CD4-positive, alpha-beta memory T cell (primary cell): ENCODE measurements around the gene SLC17A7. TPM values are rescaled to one million over a fixed set of nuclear protein-coding genes. Genes with fewer than 3 reads are reported as not detected.
A peak's percentile ranks its signal among the peaks of the same experiment; 100 is the strongest.
"Not testable (repeated sequence)": the region's sequence is repeated elsewhere in the genome, so short reads cannot be mapped to it uniquely, and the experiment has no call there.

Source experiments
- CTCF ChIA-PET: fragments of 350-600 bp; sonication (Branson Sonifier 250); formaldehyde crosslinking; loops from one replicate; lab custom pipeline; 2021; ENCODE audit warnings: inconsistent platforms; ENCODE audit not compliant: partially characterized antibody; lab: Charles Lee
- POLR2A ChIA-PET: fragments of 350-600 bp; sonication (Branson Sonifier 250); formaldehyde crosslinking; loops from one replicate; lab custom pipeline; 2021; ENCODE audit not compliant: partially characterized antibody; lab: Charles Lee
- DNase-seq, 5 donors: peaks; one replicate each; pipeline versions ENCODE4 v3.0.0 to v3.0.0-alpha.2; 2020 to 2022; ENCODE audit warnings: mixed read lengths in 1 of 5
- H3K27ac ChIP-seq: one replicate; pipeline ENCODE4 v1.7.0; 2013; ENCODE audit warnings: low read depth, low read length
- H3K27me3 ChIP-seq: 2 replicates; pipeline ENCODE4 v1.7.0; 2013; ENCODE audit warnings: mild to moderate bottlenecking, low read length, moderate library complexity; ENCODE audit not compliant: insufficient read depth
- H3K36me3 ChIP-seq: 2 replicates; pipeline ENCODE4 v1.7.0; 2013; ENCODE audit warnings: mild to moderate bottlenecking, low read length, moderate library complexity; ENCODE audit not compliant: insufficient read depth
- H3K4me1 ChIP-seq: 2 replicates; pipeline ENCODE4 v1.7.0; 2013; ENCODE audit warnings: mild to moderate bottlenecking, low read length, moderate library complexity; ENCODE audit not compliant: insufficient read depth
- H3K4me3 ChIP-seq, 2 donors: one replicate each; pipeline ENCODE4 v1.7.0; 2013; ENCODE audit warnings: low read length in 2 of 2, mild to moderate bottlenecking in 1 of 2
- H3K9me3 ChIP-seq, 2 donors: one replicate each; pipeline ENCODE4 v1.7.0; 2013; ENCODE audit warnings: low read length in 2 of 2, control low read depth in 1 of 2; ENCODE audit not compliant: control insufficient read depth in 1 of 2
- H3K27ac Mint-ChIP-seq, 7 donors: one replicate each; pipeline ENCODE4 v1.8.0; 2020 to 2021; ENCODE audit warnings: mixed read lengths in 7 of 7, mild to moderate bottlenecking in 6 of 7, inconsistent platforms in 3 of 7, moderate library complexity in 3 of 7
- H3K27me3 Mint-ChIP-seq, 2 donors: one replicate each; pipeline ENCODE4 v1.8.0; 2020 to 2021; ENCODE audit warnings: mixed read lengths in 2 of 2
- H3K36me3 Mint-ChIP-seq, 2 donors: one replicate each; pipeline ENCODE4 v1.8.0; 2020 to 2021; ENCODE audit warnings: mixed read lengths in 2 of 2, inconsistent platforms in 1 of 2, mild to moderate bottlenecking in 1 of 2
- H3K4me1 Mint-ChIP-seq, 4 donors: one replicate each; pipeline ENCODE4 v1.8.0; 2020 to 2021; ENCODE audit warnings: mixed read lengths in 4 of 4, mild to moderate bottlenecking in 1 of 4
- H3K4me3 Mint-ChIP-seq, 8 donors: one replicate each; pipeline ENCODE4 v1.8.0; 2020 to 2021; ENCODE audit warnings: mixed read lengths in 8 of 8, mild to moderate bottlenecking in 7 of 8, moderate library complexity in 6 of 8, inconsistent platforms in 3 of 8
- H3K9me3 Mint-ChIP-seq, 8 donors: one replicate each; pipeline ENCODE4 v1.8.0; 2020 to 2021; ENCODE audit warnings: mixed read lengths in 8 of 8, mild to moderate bottlenecking in 5 of 8, inconsistent platforms in 3 of 8, moderate library complexity in 1 of 8
- intact Hi-C: fragments of 100-400 bp; cut with micrococcal nuclease; formaldehyde crosslinking; loops from one replicate; pipeline ENCODE4 v1.15.1; 2023
- polyA plus RNA-seq, 2 donors: library from polyadenylated mRNA; unstranded; fragments of 300-500 nt; fragmentation: Illumina TruSeq; gene quantifications; one replicate each; pipeline ENCODE4 v1.2.3, GENCODE V29; 2021
- total RNA-seq, 2 experiments: library from RNA; stranded (reverse); gene quantifications; one replicate each; pipeline ENCODE4 v1.2.3, GENCODE V29; 2021

SLC17A7 gene
- total and polyA plus RNA-seq, 4 experiments from 2014 or later, result 0.15 to 0.25 TPM; not detected in 2

DNA sequence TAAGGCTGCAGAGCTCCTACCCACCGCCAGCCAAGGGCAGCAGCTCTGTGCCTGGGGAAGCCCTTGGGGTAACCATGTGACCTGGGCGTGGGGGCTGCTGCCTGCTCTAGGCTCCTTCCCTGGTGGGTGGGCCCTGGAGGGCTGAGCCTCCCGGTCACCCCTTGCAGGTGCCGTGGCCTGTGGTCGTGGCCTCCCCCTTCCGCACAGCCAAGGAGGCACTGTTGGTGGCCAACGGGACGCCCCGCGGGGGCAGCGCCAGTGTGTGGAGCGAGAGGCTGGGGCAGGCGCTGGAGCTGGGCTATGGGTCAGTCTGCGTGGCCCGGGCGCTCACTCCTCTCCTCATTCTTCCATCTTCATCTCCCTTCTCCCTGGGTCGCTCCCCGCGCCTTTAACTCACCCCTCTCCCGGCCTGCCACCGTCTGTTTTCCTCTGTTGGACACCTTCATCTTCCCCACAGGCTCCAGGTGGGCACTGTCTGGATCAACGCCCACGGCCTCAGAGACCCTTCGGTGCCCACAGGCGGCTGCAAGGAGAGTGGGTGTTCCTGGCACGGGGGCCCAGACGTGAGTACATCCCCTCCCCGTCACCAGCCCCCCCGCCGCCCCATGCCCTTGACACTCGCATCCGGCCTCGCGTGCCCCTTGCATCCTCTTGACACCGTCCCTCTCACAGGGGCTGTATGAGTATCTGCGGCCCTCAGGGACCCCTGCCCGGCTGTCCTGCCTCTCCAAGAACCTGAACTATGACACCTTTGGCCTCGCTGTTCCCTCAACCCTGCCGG, 22.8 kb upstream of the SLC17A7 start:
- H3K4me1 Mint-ChIP-seq, result peaks cover 8 to 18% (median 11%) of the 10 kb centered on the region in 4 donors
- Histone ChIP-seq H3K36me3 (peaks cover 27% of the 10 kb centered on the region), H3K27ac (no peak overlapping the region), H3K4me3 (no peak overlapping the region), H3K4me1 (peaks cover 29% of the 10 kb centered on the region), H3K27me3 (no peaks in the 10 kb centered on the region), H3K9me3 (no peaks in the 10 kb centered on the region)
- peaks cover 7 to 23% of the 10 kb centered on the region in 2 donors for H3K36me3 Mint-ChIP-seq
- peak overlapping the region in 1 of 8 donors; percentile 20 for H3K4me3 Mint-ChIP-seq
- DNase-seq, result no peak
- H3K9me3 Mint-ChIP-seq, result peaks cover 0 to 1% (median 0%) of the 10 kb centered on the region in 8 donors
- H3K27ac Mint-ChIP-seq, result peak overlapping the region in 4 of 7 donors; percentile 52 to 87 (median 67)
- intact Hi-C loops, result no loop called here
- H3K27me3 Mint-ChIP-seq, result no peaks in the 10 kb centered on the region
- CTCF ChIA-PET, result no interaction called here
- POLR2A ChIA-PET, result interaction anchor here (1.0 to 3.7 kb wide), 4 partner anchors 10 to 31 kb away, joined by 3 to 34 read pairs (median 3); partner anchors contain the start of genes ALDH16A1, FLT3LG and PIH1D1

DNA sequence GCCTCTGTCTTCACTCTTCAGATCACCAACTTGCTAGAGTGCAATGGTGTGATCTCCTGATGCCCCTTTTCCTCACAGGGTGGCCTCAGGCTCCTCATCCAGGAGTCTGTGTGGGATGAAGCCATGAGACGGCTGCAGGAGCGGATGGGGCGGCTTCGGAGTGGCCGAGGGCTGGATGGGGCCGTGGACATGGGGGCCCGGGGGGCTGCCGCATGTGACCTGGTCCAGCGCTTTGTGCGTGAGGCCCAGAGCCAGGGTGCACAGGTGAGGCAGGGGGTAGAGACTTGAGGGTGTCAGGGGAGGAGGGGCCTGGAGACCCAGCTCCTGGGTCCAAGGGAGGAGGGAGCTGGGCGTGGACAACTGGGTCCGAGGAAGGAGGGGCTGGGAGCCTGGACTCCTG, 21.2 kb upstream of the SLC17A7 start:
- H3K4me1 ChIP-seq, result peaks cover 30% of the 10 kb centered on the region
- peaks cover 29% of the 10 kb centered on the region for H3K36me3 ChIP-seq
- peaks cover 3 to 15% (median 9%) of the 10 kb centered on the region in 4 donors for H3K4me1 Mint-ChIP-seq
- CTCF ChIA-PET, result interaction anchor here (1.3 kb wide), 1 partner anchor 8 kb away, joined by 4 read pairs; no protein-coding TSS in a partner anchor
- POLR2A ChIA-PET, result no interaction called here
- H3K9me3 Mint-ChIP-seq, result no peaks in the 10 kb centered on the region
- H3K9me3 ChIP-seq, result no peaks in the 10 kb centered on the region
- intact Hi-C loops, result no loop called here
- DNase-seq, result no peak
- H3K27ac ChIP-seq, result no peak overlapping the region
- H3K36me3 Mint-ChIP-seq, result peaks cover 3 to 19% of the 10 kb centered on the region in 2 donors
- no peak overlapping the region for H3K4me3 ChIP-seq
- no peaks in the 10 kb centered on the region for H3K27me3 ChIP-seq
- H3K4me3 Mint-ChIP-seq, result no peak overlapping the region
- H3K27ac Mint-ChIP-seq, result peak overlapping the region in 6 of 7 donors; percentile 51 to 77 (median 67)
- no peaks in the 10 kb centered on the region for H3K27me3 Mint-ChIP-seq

DNA sequence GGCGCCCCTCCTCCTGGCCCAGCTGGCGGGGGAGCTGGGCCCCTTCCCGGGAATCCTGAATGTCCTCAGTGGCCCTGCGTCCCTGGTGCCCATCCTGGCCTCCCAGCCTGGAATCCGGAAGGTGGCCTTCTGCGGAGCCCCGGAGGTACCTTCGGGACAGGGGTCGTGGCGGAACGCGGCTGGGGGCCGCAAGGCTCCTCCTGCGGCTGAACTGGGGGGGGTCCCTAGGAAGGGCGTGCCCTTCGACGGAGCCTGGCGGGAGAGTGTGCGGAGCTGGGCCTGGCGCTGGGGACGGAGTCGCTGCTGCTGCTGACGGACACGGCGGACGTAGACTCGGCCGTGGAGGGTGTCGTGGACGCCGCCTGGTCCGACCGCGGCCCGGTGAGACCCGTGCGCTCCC, 20.3 kb upstream of the SLC17A7 start:
- CTCF ChIA-PET, result interaction anchor here (1.3 kb wide), 1 partner anchor 9 kb away, joined by 4 read pairs; no protein-coding TSS in a partner anchor
- H3K27ac Mint-ChIP-seq, result no peak overlapping the region

DNA sequence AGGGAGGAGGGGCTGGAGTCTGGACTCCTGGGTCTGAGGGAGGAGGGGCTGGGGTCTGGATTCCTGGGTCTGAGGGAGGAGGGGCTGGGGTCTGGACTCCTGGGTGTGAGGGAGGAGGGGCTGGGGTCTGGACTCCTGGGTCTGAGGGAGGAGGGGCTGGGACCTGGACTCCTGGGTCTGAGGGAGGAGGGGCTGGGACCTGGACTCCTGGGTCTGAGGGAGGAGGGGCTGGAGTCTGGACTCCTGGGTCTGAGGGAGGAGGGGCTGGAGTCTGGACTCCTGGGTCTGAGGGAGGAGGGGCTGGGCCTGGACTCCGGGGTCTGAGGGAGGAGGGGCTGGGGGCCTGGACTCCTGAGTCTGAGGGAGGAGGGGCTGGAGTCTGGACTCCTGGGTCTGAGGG, 19.8 kb upstream of the SLC17A7 start:
- H3K27ac Mint-ChIP-seq, H3K4me3 Mint-ChIP-seq, H3K27me3 Mint-ChIP-seq, intact Hi-C loops, POLR2A ChIA-PET, H3K27me3 ChIP-seq, DNase-seq, H3K9me3 Mint-ChIP-seq, H3K4me3 ChIP-seq, H3K27ac ChIP-seq, H3K9me3 ChIP-seq: not testable (repeated sequence)
- peaks cover 5 to 22% (median 14%) of the 10 kb centered on the region in 4 donors for H3K4me1 Mint-ChIP-seq
- peaks cover 21% of the 10 kb centered on the region for H3K4me1 ChIP-seq
- H3K36me3 ChIP-seq, result peaks cover 29% of the 10 kb centered on the region
- CTCF ChIA-PET, result interaction anchor here (1.3 kb wide), 1 partner anchor 9 kb away, joined by 4 read pairs; no protein-coding TSS in a partner anchor
- H3K36me3 Mint-ChIP-seq, result peaks cover 10 to 21% of the 10 kb centered on the region in 2 donors

More for the DNA sequence above, 20.3 kb upstream of the SLC17A7 start:
- H3K27me3 Mint-ChIP-seq, result no peaks in the 10 kb centered on the region
- Histone ChIP-seq H3K27me3 (no peaks in the 10 kb centered on the region), H3K27ac (no peak overlapping the region), H3K36me3 (peaks cover 29% of the 10 kb centered on the region), H3K4me3 (no peak overlapping the region), H3K9me3 (no peaks in the 10 kb centered on the region), H3K4me1 (peaks cover 22% of the 10 kb centered on the region)
- H3K9me3 Mint-ChIP-seq, result no peaks in the 10 kb centered on the region
- no peak overlapping the region for H3K4me3 Mint-ChIP-seq
- POLR2A ChIA-PET, result no interaction called here
- intact Hi-C loops, result no loop called here
- DNase-seq, result no peak
- H3K4me1 Mint-ChIP-seq, result peaks cover 5 to 20% (median 12%) of the 10 kb centered on the region in 4 donors
- H3K36me3 Mint-ChIP-seq, result peaks cover 7 to 21% of the 10 kb centered on the region in 2 donors

DNA sequence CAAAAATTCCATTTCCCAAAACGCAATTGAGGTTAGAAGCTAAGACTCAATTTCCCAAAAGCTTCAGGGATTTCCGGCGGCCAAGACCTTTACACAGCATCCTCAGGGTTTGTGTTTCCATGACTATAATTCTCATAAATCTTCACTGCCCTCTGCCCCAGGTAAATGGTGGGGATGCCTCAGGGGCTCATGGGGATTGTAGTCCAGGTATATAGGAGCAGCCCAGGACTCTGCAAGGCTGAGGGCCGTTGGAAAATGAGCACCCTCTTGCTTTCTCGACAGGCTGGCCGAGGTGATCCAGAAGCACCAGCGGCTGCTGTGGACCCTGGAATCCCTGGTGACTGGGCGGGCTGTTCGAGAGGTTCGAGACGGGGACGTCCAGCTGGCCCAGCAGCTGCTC, 18.1 kb upstream of the SLC17A7 start:
- CTCF ChIA-PET, result interaction anchor here (1.5 to 2.8 kb wide), 3 partner anchors 10 to 14 kb away, joined by 4 to 20 read pairs (median 8); partner anchors contain the start of gene FLT3LG
- no peak for DNase-seq
- Histone ChIP-seq H3K4me1 (peaks cover 21% of the 10 kb centered on the region), H3K27me3 (no peaks in the 10 kb centered on the region), H3K9me3 (no peaks in the 10 kb centered on the region), H3K27ac (no peak overlapping the region), H3K4me3 (no peak overlapping the region), H3K36me3 (peaks cover 16% of the 10 kb centered on the region)
- POLR2A ChIA-PET, result interaction anchor here (5.1 kb wide), 1 partner anchor 10 kb away, joined by 34 read pairs; no protein-coding TSS in a partner anchor
- Mint-ChIP-seq H3K27ac (peak overlapping the region in 2 of 7 donors; percentile 52 to 78), H3K9me3 (no peaks in the 10 kb centered on the region), H3K4me1 (peaks cover 7 to 30% (median 15%) of the 10 kb centered on the region in 4 donors), H3K27me3 (no peaks in the 10 kb centered on the region), H3K4me3 (no peak overlapping the region), H3K36me3 (peaks cover 15 to 17% of the 10 kb centered on the region in 2 donors)
- intact Hi-C loops, result no loop called here

DNA sequence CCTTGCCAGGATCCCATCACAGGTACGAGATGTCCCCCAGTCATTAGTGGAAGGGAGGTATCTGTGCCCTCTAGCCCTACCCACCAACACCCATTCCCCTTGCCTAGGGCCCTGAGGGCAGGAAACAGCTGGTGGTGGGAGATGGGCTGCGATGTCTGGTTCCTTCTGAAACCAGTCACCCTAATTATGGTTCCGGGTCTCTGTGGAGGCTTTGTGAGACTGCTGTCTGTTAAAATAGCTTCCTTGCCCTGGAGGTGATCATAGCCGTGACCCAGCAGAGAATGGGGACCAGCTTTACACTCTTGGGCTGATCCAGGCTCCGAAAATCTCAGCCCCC, 17.2 kb upstream of the SLC17A7 start:
- ChIA-PET CTCF (interaction anchor here (1.1 to 2.8 kb wide), 3 partner anchors 11 to 20 kb away, joined by 3 to 20 read pairs (median 8); partner anchors contain the start of gene FLT3LG), POLR2A (interaction anchor here (0.8 to 5.1 kb wide), 6 partner anchors 8 to 17 kb away, joined by 3 to 34 read pairs (median 5); no protein-coding TSS in a partner anchor)
- Mint-ChIP-seq H3K36me3 (peaks cover 15 to 18% of the 10 kb centered on the region in 2 donors), H3K4me1 (peaks cover 9 to 38% (median 20%) of the 10 kb centered on the region in 4 donors), H3K27ac (peak overlapping the region; percentile 60 to 85 (median 78)), H3K9me3 (no peaks in the 10 kb centered on the region), H3K4me3 (peak overlapping the region in 1 of 8 donors; percentile 41), H3K27me3 (no peaks in the 10 kb centered on the region)
- no peaks in the 10 kb centered on the region for H3K9me3 ChIP-seq
- H3K4me3 ChIP-seq, result no peak overlapping the region
- no peak for DNase-seq
- intact Hi-C loops, result no loop called here
- peaks cover 12% of the 10 kb centered on the region for H3K36me3 ChIP-seq
- peak overlapping the region; percentile 33 for H3K27ac ChIP-seq
- no peaks in the 10 kb centered on the region for H3K27me3 ChIP-seq
- peaks cover 29% of the 10 kb centered on the region for H3K4me1 ChIP-seq

DNA sequence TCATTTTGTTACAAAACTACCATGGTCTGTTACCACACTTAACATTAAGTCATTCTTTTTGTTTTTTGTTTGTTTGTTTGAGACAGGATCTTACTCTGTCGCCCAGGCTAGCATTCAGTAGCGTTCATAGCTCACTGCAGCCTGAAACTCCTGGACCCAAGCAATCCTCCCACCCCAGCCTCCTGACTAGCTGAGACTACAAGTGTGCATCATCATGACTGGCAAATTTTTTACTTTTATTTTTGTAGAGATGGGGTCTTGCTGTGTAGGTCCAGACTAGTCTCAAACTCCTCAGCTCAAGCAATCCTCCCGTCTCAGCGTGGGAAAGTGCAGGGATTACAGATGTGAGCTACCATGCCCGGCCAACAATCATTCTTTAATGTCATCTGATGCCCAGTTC, 15.0 kb upstream of the SLC17A7 start:
- POLR2A ChIA-PET, result interaction anchor here (1.4 to 5.1 kb wide), 2 partner anchors 13 to 17 kb away, joined by 5 to 34 read pairs; no protein-coding TSS in a partner anchor
- H3K4me3 Mint-ChIP-seq, result peak overlapping the region in 1 of 8 donors; percentile 49
- peaks cover 43% of the 10 kb centered on the region for H3K4me1 ChIP-seq

More for the DNA sequence above, 15.0 kb upstream of the SLC17A7 start:
- Histone ChIP-seq H3K4me3 (no peak overlapping the region), H3K27ac (no peak overlapping the region), H3K36me3 (peaks cover 12% of the 10 kb centered on the region), H3K27me3 (no peaks in the 10 kb centered on the region), H3K9me3 (no peaks in the 10 kb centered on the region)
- peaks cover 19 to 57% (median 36%) of the 10 kb centered on the region in 4 donors for H3K4me1 Mint-ChIP-seq
- peak overlapping the region in 6 of 7 donors; percentile 15 to 77 (median 46) for H3K27ac Mint-ChIP-seq
- no peaks in the 10 kb centered on the region for H3K27me3 Mint-ChIP-seq
- no peak for DNase-seq
- CTCF ChIA-PET, result interaction anchor here (1.2 to 15.5 kb wide), 3 partner anchors 11 to 90 kb away, joined by 3 to 227 read pairs (median 3); partner anchors contain the start of gene FLT3LG
- H3K9me3 Mint-ChIP-seq, result no peaks in the 10 kb centered on the region
- H3K36me3 Mint-ChIP-seq, result peaks cover 19 to 30% of the 10 kb centered on the region in 2 donors
- intact Hi-C loops, result no loop called here
